ENCODE data around the gene RNF34. TPM values are rescaled to one million over a fixed set of nuclear protein-coding genes. Genes with fewer than 3 reads are reported as not detected.
"Not testable (repeated sequence)": the region's sequence is repeated elsewhere in the genome, so short reads cannot be mapped to it uniquely, and the experiment has no call there.

The RNF34 gene
- polyA plus RNA-seq, 1 experiment: 47.4 TPM

- no peak overlapping the region for H3K4me3 ChIP-seq (ENCODE audit: low read depth, low read length)
- H3K27ac ChIP-seq (ENCODE audit: low read depth, low read length): no peak overlapping the region
- POLR2A ChIA-PET: no interaction called here
- no peaks in the 10 kb centered on the region; the same call in 1 of the 2 replicates for H3K9me3 ChIP-seq (ENCODE audit: control insufficient read depth, insufficient read depth, low read length)
- no peak for DNase-seq (ENCODE audit: low read depth, low spot score)
- H3K27me3 ChIP-seq (ENCODE audit: control insufficient read depth, insufficient read depth, low read length): no peaks in the 10 kb centered on the region
- TF ChIP-seq CTCF (IDR thresholded peaks at IDR 0.05; ENCODE audit: low read depth, low read length): no peak
- CTCF ChIA-PET: interaction anchor here (1.2 kb wide), 1 partner anchor 42 kb away, joined by 3 read pairs; no protein-coding TSS in a partner anchor
Measured at GRCh38 chr12:121376754-121377697, 22.9 kb upstream of the RNF34 start.

GRCh38 chr12:121378736-121379135 lies 21.2 kb upstream of the RNF34 start:
- CTCF ChIA-PET: no interaction called here
- POLR2A ChIA-PET: no interaction called here

GRCh38 chr12:121379945-121380344 lies 20.0 kb upstream of the RNF34 start:
- H3K4me3 ChIP-seq (ENCODE audit: low read depth, low read length): no peak overlapping the region
- CTCF ChIA-PET: interaction anchor here (1.0 kb wide), 1 partner anchor 45 kb away, joined by 3 read pairs; no protein-coding TSS in a partner anchor
- TF ChIP-seq CTCF (IDR thresholded peaks at IDR 0.05; ENCODE audit: low read depth, low read length): no peak
- no peaks in the 10 kb centered on the region for H3K27me3 ChIP-seq (ENCODE audit: control insufficient read depth, insufficient read depth, low read length)
- no peaks in the 10 kb centered on the region for H3K9me3 ChIP-seq (ENCODE audit: control insufficient read depth, insufficient read depth, low read length)
- no peak for DNase-seq (ENCODE audit: low read depth, low spot score)
- H3K27ac ChIP-seq (ENCODE audit: low read depth, low read length): no peak overlapping the region
- POLR2A ChIA-PET: interaction anchor here (0.6 kb wide), 1 partner anchor 731 kb away, joined by 12 read pairs; no protein-coding TSS in a partner anchor

More at GRCh38 chr12:121378736-121379135, 21.2 kb upstream of the RNF34 start:
- Histone ChIP-seq H3K9me3 (ENCODE audit: control insufficient read depth, insufficient read depth, low read length) (no peaks in the 10 kb centered on the region; the same call in 1 of the 2 replicates), H3K27ac (ENCODE audit: low read depth, low read length) (no peak overlapping the region), H3K27me3 (ENCODE audit: control insufficient read depth, insufficient read depth, low read length) (no peaks in the 10 kb centered on the region), H3K4me3 (ENCODE audit: low read depth, low read length) (no peak overlapping the region)
- no peak for DNase-seq (ENCODE audit: low read depth, low spot score)
- no peak for TF ChIP-seq CTCF (IDR thresholded peaks at IDR 0.05; ENCODE audit: low read depth, low read length)

- DNase-seq (ENCODE audit: low read depth, low spot score): no peak
- POLR2A ChIA-PET: no interaction called here
- Histone ChIP-seq H3K4me3 (ENCODE audit: low read depth, low read length) (no peak overlapping the region), H3K27ac (ENCODE audit: low read depth, low read length) (no peak overlapping the region), H3K27me3 (ENCODE audit: control insufficient read depth, insufficient read depth, low read length) (no peaks in the 10 kb centered on the region), H3K9me3 (ENCODE audit: control insufficient read depth, insufficient read depth, low read length) (no peaks in the 10 kb centered on the region)
- TF ChIP-seq CTCF (IDR thresholded peaks at IDR 0.05; ENCODE audit: low read depth, low read length): no peak
- CTCF ChIA-PET: interaction anchor here (0.6 to 1.2 kb wide), 3 partner anchors 8 to 50 kb away, joined by 3 to 5 read pairs (median 3); no protein-coding TSS in a partner anchor
Measured at GRCh38 chr12:121383601-121384021, 16.3 kb upstream of the RNF34 start.

- H3K4me3 ChIP-seq (ENCODE audit: low read depth, low read length); H3K27me3 ChIP-seq (ENCODE audit: control insufficient read depth, insufficient read depth, low read length); POLR2A ChIA-PET; H3K9me3 ChIP-seq (ENCODE audit: control insufficient read depth, insufficient read depth, low read length); DNase-seq (ENCODE audit: low read depth, low spot score); H3K27ac ChIP-seq (ENCODE audit: low read depth, low read length): not testable (repeated sequence)
- CTCF ChIA-PET: interaction anchor here (0.7 kb wide), 2 partner anchors 16 to 686 kb away, joined by 5 read pairs; no protein-coding TSS in a partner anchor
Measured at GRCh38 chr12:121384891-121385290, 15.0 kb upstream of the RNF34 start.
